ENCODE results near the gene NMD3.
"Not testable (repeated sequence)": the region's sequence is repeated elsewhere in the genome, so short reads cannot be mapped to it uniquely, and the experiment has no call there.

NMD3 gene

GRCh38 chr3:161220850-161221753 is at the start of gene NMD3:
NMD3 (plus strand) TSS chr3:161221311; CDS start chr3:161222014, 703 bp downstream.
- H3K4me3 ChIP-seq (ENCODE audit: severe bottlenecking): peak within 1 kb of the TSS; percentile 99
- H3K27ac ChIP-seq (ENCODE audit: poor library complexity, severe bottlenecking): peak within 1 kb of the TSS; percentile 60
- peaks cover 14% of the 10 kb centered on the region for H3K4me1 ChIP-seq (ENCODE audit: insufficient read depth, poor library complexity, severe bottlenecking)
- peaks cover 38% of the 10 kb centered on the region for H3K36me3 ChIP-seq (ENCODE audit: low read depth)
- no peaks in the 10 kb centered on the region for H3K27me3 ChIP-seq (ENCODE audit: insufficient read depth, poor library complexity, severe bottlenecking)
- TF ChIP-seq CTCF (IDR thresholded peaks at IDR 0.05; ENCODE audit: poor library complexity, severe bottlenecking): no peak
- DNase-seq (ENCODE audit: low spot score) (peak; percentile 89), ATAC-seq (ENCODE audit: low read depth) (peak; percentile 92)
- H3K9me3 ChIP-seq (ENCODE audit: severe bottlenecking): no peaks in the 10 kb centered on the region

- DNase-seq (ENCODE audit: low spot score) (no peak), ATAC-seq (ENCODE audit: low read depth) (peak; percentile 29; the same call in 1 of the 3 replicates)
- Histone ChIP-seq H3K4me1 (ENCODE audit: insufficient read depth, poor library complexity, severe bottlenecking) (peaks cover 7% of the 10 kb centered on the region), H3K4me3 (ENCODE audit: severe bottlenecking) (no peak overlapping the region), H3K36me3 (ENCODE audit: low read depth) (no peaks in the 10 kb centered on the region), H3K27me3 (ENCODE audit: insufficient read depth, poor library complexity, severe bottlenecking) (no peaks in the 10 kb centered on the region), H3K27ac (ENCODE audit: poor library complexity, severe bottlenecking) (no peak overlapping the region), H3K9me3 (ENCODE audit: severe bottlenecking) (no peaks in the 10 kb centered on the region)
- TF ChIP-seq CTCF (IDR thresholded peaks at IDR 0.05; ENCODE audit: poor library complexity, severe bottlenecking): peak; percentile 23
Measured at GRCh38 chr3:161171639-161172552, 49.2 kb upstream of the NMD3 start.

- Histone ChIP-seq H3K27me3 (ENCODE audit: insufficient read depth, poor library complexity, severe bottlenecking) (no peaks in the 10 kb centered on the region), H3K27ac (ENCODE audit: poor library complexity, severe bottlenecking) (no peak overlapping the region), H3K4me1 (ENCODE audit: insufficient read depth, poor library complexity, severe bottlenecking) (peaks cover 7% of the 10 kb centered on the region), H3K9me3 (ENCODE audit: severe bottlenecking) (no peaks in the 10 kb centered on the region), H3K4me3 (ENCODE audit: severe bottlenecking) (no peak overlapping the region), H3K36me3 (ENCODE audit: low read depth) (no peaks in the 10 kb centered on the region)
- DNase-seq (ENCODE audit: low spot score) (no peak), ATAC-seq (ENCODE audit: low read depth) (no peak)
- no peak for TF ChIP-seq CTCF (IDR thresholded peaks at IDR 0.05; ENCODE audit: poor library complexity, severe bottlenecking)
Measured at GRCh38 chr3:161175506-161175905, 45.6 kb upstream of the NMD3 start.

- Histone ChIP-seq H3K4me1 (ENCODE audit: insufficient read depth, poor library complexity, severe bottlenecking) (no peaks in the 10 kb centered on the region), H3K4me3 (ENCODE audit: severe bottlenecking) (no peak overlapping the region), H3K27me3 (ENCODE audit: insufficient read depth, poor library complexity, severe bottlenecking) (no peaks in the 10 kb centered on the region), H3K9me3 (ENCODE audit: severe bottlenecking) (no peaks in the 10 kb centered on the region), H3K27ac (ENCODE audit: poor library complexity, severe bottlenecking) (no peak overlapping the region), H3K36me3 (ENCODE audit: low read depth) (no peaks in the 10 kb centered on the region)
- ATAC-seq (ENCODE audit: low read depth) (no peak), DNase-seq (ENCODE audit: low spot score) (no peak)
- TF ChIP-seq CTCF (IDR thresholded peaks at IDR 0.05; ENCODE audit: poor library complexity, severe bottlenecking): no peak
Measured at GRCh38 chr3:161177991-161178390, 43.1 kb upstream of the NMD3 start.

GRCh38 chr3:161181371-161181770 is 39.7 kb upstream of the NMD3 start:
- H3K4me3 ChIP-seq (ENCODE audit: severe bottlenecking); ATAC-seq (ENCODE audit: low read depth); DNase-seq (ENCODE audit: low spot score); H3K36me3 ChIP-seq (ENCODE audit: low read depth); H3K9me3 ChIP-seq (ENCODE audit: severe bottlenecking); H3K27ac ChIP-seq (ENCODE audit: poor library complexity, severe bottlenecking); H3K4me1 ChIP-seq (ENCODE audit: insufficient read depth, poor library complexity, severe bottlenecking); H3K27me3 ChIP-seq (ENCODE audit: insufficient read depth, poor library complexity, severe bottlenecking): not testable (repeated sequence)
